ENCODE measurements around the gene UNC13A.

GRCh38 chr19:17726136-17726741 lies 38.1 kb upstream of the UNC13A start:
- TF ChIP-seq CTCF (IDR thresholded peaks at IDR 0.05) (no peak), POLR2A (IDR thresholded peaks at IDR 0.05) (no peak)
